Epithelial cell of esophagus (primary cell): Measurements from ENCODE around the gene KCNE4.
A peak's percentile ranks its signal among the peaks of the same experiment; 100 is the strongest.

ENCODE experiments used
- DNase-seq: peaks from one replicate; pipeline ENCODE4 v3.0.0; 2010; ENCODE audit warnings: low read depth
- H3K4me3 ChIP-seq: 2 replicates; pipeline ENCODE4 v1.5.1; 2011; ENCODE audit warnings: mild to moderate bottlenecking, low read length, control low read depth
- CTCF ChIP-seq: IDR thresholded peaks from 2 replicates; pipeline ENCODE4 v1.5.1; 2011; ENCODE audit warnings: low read depth, mild to moderate bottlenecking, low read length, control low read depth, inconsistent platforms; ENCODE audit not compliant: insufficient read depth; ENCODE audit errors: missing control alignments

Gene KCNE4

DNA sequence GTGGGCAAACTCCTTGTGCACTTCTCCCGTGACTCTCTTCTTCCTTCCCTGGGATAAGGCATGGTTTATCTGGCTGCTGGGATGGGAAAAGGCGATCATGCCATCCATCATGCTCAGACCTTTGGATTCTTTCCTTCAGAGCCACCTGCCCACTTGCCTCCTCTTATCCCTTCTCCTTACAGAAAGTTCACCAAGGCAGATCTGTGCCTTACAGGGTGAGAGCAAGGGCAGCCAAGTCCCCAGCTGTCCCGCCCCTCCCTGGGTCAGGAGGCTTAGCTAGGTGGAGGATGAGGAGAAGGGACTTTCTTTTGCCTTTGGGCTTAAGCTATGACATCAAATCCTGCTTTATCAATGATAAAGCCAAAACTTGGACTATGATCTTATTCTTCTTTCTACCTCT lies 47.6 kb downstream of the KCNE4 start:
- TF ChIP-seq CTCF: no peak
- H3K4me3 ChIP-seq: no peak overlapping the region
- DNase-seq: no peak

DNA sequence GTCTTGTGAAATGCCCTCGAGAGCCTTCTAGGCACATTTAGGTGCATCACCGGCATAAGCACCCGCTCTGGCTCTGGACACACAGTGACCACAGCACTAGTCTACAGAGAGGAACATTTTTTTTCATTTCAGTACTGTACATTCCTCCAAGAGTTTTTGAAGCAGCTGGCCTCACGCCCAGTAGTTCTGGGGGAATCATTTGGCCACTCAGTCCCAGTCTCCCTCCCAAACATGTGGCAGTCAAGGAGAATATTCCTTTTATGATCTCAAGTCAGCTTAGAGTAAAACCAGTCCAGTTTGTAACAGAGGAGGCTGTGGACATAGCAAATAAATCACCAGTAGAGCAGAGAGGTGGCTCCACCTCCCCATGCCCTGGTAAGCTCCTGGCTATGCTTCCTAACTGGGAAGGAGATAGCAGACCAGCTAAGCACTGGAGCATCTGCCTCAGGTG lies 48.1 kb downstream of the KCNE4 start:
- DNase-seq: no peak

GRCh38 chr2:223101340-223102039 lies 49.5 kb downstream of the KCNE4 start:
- peak; percentile 82 for DNase-seq
- TF ChIP-seq CTCF: peak; percentile 58
- no peak overlapping the region for H3K4me3 ChIP-seq

More for the DNA sequence above, 48.1 kb downstream of the KCNE4 start:
- no peak overlapping the region for H3K4me3 ChIP-seq
- TF ChIP-seq CTCF: no peak

GRCh38 chr2:223102040-223102400 lies 50.0 kb downstream of the KCNE4 start:
- H3K4me3 ChIP-seq: no peak overlapping the region
- peak; percentile 29 for DNase-seq
- TF ChIP-seq CTCF: no peak

GRCh38 chr2:223102450-223102849 lies 50.5 kb downstream of the KCNE4 start:
- H3K4me3 ChIP-seq: no peak overlapping the region
- TF ChIP-seq CTCF: no peak
- DNase-seq: peak; percentile 11

DNA sequence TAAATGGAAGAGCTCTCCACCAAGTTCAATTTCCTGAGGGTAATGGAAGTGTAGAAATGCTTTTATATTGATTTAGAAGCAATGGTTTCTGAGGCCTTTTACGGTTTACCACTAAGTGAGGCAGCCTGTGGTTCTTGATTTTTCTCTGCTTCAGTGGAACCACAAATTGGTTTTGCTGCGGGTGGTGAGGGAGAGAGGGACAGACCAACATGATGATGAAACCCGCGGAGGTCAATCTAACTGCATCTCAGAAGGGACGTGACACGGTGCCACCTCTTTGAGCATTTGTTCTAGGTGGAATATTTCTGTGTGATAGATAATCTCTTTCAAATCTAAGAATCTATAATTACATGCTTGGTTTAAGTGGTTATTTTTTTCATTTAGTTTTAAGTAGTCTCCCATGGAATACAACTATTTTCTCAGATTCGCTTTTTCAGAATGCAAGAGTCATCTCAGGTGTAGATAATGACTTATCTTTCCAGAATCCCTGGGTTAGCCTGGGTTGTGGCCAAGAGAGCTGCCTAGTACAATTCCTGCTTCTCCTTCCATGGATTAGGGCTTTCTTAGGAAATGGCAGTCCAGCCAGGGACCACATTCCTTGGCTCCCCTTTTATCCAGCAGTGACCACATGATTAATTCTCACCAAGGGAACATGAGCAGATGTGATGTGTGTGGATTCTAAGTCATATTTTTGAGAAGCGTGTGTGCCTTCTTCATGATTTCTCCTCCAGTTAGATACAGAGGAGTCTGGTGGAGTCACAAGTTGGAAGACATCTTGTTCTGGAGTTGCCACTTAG lies 52.5 kb downstream of the KCNE4 start:
- no peak overlapping the region for H3K4me3 ChIP-seq
- no peak for DNase-seq
- TF ChIP-seq CTCF: no peak
